Measurements from ENCODE around the gene SAMD9L. TPM values are rescaled to one million over a fixed set of nuclear protein-coding genes. Genes with fewer than 3 reads are reported as not detected.

Gene SAMD9L
- total RNA-seq, result 1.5 and 2.7 TPM in 2 replicates

GRCh38 chr7:93148144-93148543, at the start of gene SAMD9L:
Gene SAMD9L (minus strand): TSS chr7:93148385. CDS start chr7:93135971, 12,414 bp downstream.

GRCh38 chr7:93117852-93118530, 30.2 kb downstream of the SAMD9L start, which contains the start of gene SAMD9:
Gene SAMD9 (minus strand): TSS chr7:93117979. CDS start chr7:93106097, 11,882 bp downstream.

Other genes with a start within 250 kb of the SAMD9L start
- gene SAMD9, start 30.4 kb downstream of the SAMD9L start, total RNA-seq, result 2.7 and 3.5 TPM in 2 replicates
- gene HEPACAM2, start 78.1 kb upstream of the SAMD9L start, total RNA-seq, result not detected in 2 replicates
- gene VPS50, start 84.0 kb upstream of the SAMD9L start, total RNA-seq, result 10.6 and 20.3 TPM in 2 replicates

Data from bronchus fibroblast of lung (primary cell).